Esophagus muscularis mucosa (tissue), 3 donors: ENCODE data around the gene CCR1.

ENCODE experiments used
- CTCF ChIP-seq, 3 experiments: fragments of 200-600 bp in 2 of 3; fragments of 450-650 bp in 1 of 3; sonication (generic) in 2 of 3; IDR thresholded peaks; one replicate each; pipeline ENCODE4 v1.5.1; 2017 to 2019; ENCODE audit warnings: antibody characterized with exemption in 3 of 3, mild to moderate bottlenecking in 2 of 3, moderate library complexity in 1 of 3
- POLR2A ChIP-seq: fragments of 450-650 bp; IDR thresholded peaks from one replicate; pipeline ENCODE4 v1.6.1; 2017; ENCODE audit warnings: antibody characterized with exemption, moderate library complexity, mild to moderate bottlenecking, low read depth
- POLR2AphosphoS5 ChIP-seq, 2 donors: sonication (generic); formaldehyde crosslinking; IDR thresholded peaks; one replicate each; pipeline ENCODE4 v1.6.1; 2017; ENCODE audit warnings: antibody characterized with exemption in 2 of 2

- TF ChIP-seq POLR2AphosphoS5 (IDR thresholded peaks at IDR 0.05) (no peak), CTCF (IDR thresholded peaks at IDR 0.05) (no peak), POLR2A (no peak)
These were observed 13.1 kb downstream of the CCR1 start for GRCh38 chr3:46194868-46195553.
